ENCODE data around the gene FOXP1.

Gene FOXP1

DNA sequence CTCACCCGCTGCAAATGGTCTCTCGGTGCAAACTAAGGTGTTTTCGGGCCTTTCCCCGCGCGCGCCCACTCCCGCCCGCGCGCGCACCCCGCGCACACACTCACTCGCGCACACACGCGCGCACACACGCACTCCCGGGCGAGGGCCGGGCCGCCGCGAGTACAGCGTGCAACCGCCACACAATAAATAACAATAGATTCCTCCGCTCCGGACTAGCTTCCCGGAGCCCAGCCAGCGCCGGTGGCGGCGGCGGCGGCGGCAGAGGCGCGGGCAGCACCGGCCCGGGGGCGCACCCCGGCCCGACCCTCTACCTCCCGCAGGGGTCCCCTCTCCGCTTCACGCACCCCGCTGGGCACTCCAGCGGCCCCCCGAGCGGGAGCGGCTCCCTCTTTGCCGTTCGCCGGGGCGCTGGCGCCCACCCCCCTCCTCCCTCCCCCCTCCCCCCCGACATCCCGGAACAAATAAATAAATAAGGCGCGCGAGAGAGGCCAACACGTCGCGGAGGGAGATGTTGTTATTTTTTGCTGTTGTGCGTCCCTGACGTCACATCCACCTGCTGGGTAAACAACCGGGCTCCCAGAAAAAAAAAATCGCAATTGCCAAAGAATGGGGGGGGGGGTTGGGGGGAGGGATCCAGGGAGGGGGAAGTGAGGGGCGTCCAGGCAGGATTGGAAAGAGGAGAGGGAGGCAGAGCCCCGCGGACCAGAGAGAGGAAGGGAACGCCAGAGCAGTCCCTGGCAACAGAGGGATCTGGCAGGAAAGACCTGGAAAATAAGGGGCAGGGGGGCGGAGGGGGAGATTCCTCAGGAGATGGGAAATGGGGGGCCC lies at the start of gene FOXP1:
Gene FOXP1 (minus strand): TSS at position 163 of the 828 bp plus-strand sequence. CDS start 385,347 bp downstream, outside the sequence.
- peak; percentile 72 for DNase-seq

DNA sequence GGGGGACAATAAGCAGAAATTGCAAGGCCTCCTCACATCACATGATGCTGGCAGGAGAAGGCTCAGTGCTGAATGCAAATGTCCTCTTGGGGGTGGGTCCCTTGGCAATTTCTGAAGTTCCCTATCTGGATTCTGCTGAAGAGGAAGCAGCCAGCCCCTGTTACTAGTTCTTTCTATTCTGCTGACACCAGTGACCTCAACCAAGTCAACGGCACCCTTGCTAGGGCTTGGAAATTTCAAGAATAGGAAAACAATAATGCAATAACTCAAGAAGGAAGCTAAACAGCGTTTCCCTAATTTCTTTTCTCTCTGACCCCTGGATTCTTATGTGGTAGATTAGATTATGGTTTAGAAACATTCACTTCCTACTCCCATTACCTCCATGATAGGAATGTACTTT lies 46.2 kb upstream of the FOXP1 start:
- peak; percentile 77 for DNase-seq

DNA sequence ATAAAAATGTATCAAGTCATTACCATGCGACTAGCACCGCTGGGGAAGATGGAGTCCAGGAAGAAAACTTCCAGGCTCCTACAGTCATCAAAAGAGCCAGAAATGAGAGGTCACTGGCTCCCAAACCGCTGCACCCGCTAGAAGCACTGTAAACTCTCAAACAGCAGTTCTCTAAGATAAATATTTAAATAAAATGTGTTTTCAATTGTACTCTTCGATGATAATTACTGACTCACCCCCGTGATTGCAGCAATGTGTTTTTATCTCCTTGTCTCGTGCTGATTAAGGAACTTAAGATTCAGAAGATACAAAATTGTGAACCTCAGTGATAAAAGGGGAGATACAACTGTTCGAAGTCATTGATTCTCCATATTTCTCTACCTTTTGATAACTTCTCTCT lies 45.8 kb upstream of the FOXP1 start:
- no peak for DNase-seq

DNA sequence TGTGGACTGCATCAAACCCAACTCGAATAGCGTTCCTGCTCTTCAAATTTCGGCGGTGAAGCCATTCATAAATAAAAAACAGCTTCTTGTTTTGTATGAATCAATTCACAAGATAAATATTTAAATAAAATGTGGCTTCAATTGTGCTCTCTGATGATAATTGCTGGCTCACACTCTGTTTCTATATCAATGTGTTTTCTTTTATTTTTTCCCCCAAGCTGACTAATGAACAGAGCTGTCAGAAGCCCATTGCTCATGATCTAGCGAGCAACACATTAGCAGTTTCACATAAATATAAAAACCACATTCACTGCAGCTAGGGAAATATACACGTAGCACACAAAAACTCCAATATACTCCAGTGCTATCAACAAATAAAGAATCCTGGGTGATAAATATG lies 45.0 kb upstream of the FOXP1 start:
- no peak for DNase-seq

DNA sequence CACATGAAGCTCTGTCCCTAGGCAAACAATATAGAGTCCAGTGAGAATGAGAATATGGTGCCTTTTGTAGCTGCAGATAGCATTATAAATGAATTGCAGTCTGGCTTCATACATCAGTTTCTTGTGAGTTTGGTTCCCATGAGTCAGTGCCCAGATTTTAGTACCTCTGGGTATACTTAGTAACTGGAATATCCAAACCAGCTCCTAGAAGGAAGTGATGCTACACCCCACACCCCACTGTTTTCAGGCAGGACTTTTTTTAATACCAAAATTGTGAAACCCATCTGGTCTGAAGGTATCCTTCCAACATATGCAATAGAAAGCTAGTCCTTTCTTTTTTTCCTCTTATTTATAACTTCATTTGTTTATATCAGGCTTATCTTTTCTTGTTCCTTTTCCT lies 42.1 kb upstream of the FOXP1 start:
- DNase-seq, result no peak

DNA sequence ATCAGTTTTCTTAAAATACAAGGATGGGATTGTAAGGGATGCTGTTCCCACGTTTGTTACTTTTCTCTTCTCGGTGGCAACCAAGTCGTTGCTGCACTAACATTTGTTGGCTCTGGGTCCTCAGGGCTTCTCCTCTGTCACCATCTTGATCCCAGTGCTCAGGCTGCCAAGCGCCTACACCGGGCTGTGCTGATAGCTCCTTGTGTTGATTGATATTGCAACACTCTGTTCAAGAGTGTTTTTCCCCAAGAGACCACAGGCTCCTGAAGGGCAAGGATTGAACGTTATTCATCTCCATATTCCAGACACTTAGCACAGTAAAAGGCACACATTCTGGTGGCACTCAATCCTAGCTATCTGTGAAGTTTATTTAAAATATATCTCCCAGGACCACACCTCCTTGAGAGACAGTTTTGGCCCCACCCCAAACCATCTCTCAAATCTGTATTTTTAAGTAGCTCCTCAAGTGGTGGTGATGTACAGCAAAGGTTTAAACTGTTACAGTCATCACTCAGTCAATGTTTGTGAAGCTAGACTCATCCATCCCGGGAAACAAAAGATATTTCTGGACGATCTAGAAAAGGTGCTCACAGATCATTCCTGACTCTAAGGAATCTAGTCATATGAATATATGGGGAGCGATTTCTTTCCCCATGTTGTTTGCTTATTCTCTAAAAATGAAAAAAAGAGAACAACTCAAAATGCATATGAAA lies 38.5 kb upstream of the FOXP1 start:
- no peak for DNase-seq

DNA sequence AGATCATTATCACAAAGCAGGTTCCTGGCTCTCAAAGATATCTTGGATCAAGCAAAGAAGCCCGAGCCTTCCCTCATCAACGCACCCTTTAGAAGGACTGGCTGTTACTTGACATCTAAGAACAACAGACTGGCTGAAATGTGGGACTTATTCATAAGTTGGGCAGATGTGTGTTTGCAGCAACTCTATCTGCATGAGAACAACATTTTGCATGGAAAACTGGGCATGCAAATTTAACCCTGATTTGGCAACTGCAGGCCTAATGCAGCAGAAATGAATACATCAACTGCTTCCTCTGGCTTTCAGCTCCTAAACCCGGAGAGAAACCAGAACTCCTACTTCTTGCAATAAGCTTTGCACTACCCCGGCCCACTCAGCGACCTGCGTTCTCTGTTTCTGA lies 35.0 kb upstream of the FOXP1 start:
- DNase-seq, result no peak

DNA sequence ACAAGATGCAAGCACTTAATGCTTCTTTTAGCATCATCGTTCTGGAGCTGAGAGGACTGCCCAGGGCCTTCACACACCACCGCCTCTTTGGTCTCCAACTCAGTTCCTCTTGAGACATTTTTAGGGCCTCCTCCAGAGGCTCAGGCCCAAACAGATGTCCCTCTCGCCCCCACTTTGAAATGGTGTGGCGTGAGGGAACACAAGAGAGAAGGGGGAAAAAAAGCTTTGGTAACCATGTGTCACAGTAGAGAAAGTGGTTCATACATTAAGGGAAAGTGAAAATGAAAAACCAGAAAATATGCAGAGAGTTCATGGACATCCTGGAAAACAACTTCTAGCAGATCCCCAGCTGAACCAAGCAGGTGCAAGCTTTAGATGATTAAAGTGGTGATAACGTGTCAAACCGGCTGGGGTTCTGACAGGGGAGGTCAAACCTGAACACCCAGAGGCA lies 33.1 kb upstream of the FOXP1 start:
- DNase-seq, result no peak

DNA sequence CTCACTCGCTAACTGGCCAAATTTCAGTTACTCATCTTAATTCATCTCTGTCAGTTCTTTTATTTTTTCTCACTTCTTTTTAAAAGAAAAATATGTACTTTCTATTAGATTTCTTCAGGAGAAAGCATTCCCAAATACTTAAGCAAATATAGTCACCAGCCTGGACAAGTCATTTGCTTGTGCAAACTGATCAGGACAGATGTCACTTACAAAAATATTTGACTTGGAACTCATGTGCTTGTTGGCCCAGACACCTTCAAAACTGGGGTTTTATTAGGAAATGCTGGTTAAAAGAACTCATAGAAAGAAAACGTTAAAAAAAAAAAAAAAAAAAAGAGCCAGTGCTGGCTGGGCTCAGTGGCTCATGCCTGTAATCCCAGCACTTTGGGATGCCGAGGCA lies 31.3 kb upstream of the FOXP1 start:
- DNase-seq, result no peak

DNA sequence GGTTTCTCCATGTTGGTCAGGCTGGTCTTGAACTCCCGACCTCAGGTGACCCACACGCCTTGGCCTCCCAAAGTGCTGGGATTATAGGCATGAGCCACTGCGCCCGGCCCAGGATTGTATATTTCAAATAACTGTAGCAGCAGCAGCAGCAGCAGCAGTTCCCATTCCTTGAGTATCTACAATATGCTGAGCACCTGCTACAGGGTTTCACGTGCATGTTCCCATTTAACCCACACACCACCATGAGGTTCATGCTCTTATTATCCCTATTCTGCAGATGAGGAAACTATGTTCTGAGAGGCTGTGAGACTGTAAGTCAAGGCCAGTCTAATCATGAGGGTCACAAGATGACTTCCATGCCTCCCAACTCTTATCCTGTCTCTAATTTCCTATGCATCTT lies 30.9 kb upstream of the FOXP1 start:
- no peak for DNase-seq

DNA sequence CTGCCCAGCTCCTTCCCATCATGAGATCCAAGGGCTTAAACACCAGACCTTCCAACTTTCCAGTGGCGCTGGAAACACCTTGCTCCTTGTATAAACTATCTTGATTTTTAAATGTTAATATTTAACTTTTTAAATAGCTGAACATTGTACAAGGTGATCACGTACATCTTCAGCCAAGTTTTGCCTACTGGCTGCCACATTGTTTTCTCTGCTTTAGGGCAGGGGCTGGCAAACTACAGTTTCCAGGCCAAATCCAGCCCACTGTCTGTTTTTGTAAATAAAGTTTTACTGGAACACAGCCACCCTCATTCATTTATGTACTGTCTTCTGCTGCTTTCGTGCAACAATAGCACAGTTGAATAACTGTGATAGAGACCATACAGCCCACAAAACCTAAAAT lies 27.6 kb upstream of the FOXP1 start:
- no peak for DNase-seq

DNA sequence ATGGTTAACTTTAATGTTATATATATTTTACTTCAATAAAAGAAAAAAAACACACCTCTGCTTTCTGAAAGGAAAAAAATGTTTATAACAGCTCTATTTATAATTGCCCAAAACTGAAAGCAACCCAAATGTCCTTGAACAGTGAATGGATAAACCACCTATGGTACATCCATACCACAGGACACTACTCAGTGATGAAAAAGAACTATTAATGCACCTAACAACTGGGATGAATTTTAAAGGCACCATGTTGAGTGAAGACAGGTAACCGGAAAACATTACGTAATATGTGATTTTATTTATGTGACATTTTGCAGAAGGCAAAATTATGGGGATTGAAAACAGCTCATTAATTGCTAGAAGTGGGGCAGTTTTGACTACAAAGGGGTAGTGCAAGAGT lies 23.8 kb upstream of the FOXP1 start:
- no peak for DNase-seq

DNA sequence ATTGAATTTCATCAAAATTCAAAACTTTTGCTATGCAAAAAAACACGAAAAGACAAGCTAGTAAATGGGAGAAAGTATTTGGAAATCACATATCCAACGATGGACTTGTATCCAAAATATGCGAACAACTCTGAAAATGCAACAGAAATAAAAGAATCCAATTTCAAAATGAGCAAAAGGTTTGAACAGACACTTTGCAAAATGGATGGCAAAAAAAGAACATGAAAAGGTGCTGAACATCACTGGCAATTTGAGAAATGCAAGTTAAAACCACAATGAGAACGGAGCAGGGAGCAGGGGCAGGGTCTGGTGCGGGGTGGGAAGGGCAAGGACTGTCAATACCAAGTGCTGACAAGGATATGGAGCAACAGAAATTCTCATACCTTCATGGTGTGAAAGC lies 23.1 kb upstream of the FOXP1 start:
- no peak for DNase-seq

DNA sequence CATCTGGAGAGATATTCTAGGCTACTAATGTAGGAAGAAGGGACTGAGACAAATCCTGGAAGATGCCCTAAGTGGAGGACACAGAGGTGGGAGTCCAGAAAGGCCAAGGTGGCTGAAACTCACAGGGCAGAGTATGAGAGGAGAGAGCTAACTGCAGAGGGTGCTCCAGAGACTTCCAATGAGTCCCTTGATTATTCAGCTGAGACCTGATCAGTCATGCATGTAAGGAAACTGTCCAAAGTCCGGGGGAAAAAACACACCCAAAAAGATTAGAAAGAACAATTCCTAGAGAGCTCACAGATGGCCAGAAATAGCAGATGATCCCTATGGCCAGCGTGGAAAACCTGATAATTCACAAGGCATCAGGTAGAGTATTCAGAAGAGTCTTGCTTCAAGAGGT lies 18.7 kb upstream of the FOXP1 start:
- DNase-seq, result no peak

DNA sequence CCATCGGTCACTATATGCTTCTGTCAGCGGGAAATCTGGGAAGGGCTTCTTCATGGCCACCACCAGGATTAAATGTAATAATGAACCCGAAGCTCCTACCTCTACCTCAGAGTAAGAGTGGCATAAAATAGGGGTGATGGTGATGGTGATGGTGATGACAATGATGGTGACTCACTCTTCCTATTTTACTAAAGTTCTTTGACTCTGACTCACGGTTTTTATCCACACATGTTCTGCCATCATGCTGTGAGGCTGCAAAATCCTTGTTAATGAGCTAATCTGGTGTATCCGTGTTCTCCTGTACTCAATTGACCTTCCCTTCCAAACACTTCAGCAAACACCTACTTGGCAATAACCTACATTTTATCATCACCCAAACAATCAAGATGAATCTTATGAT lies 18.3 kb upstream of the FOXP1 start:
- DNase-seq, result no peak

DNA sequence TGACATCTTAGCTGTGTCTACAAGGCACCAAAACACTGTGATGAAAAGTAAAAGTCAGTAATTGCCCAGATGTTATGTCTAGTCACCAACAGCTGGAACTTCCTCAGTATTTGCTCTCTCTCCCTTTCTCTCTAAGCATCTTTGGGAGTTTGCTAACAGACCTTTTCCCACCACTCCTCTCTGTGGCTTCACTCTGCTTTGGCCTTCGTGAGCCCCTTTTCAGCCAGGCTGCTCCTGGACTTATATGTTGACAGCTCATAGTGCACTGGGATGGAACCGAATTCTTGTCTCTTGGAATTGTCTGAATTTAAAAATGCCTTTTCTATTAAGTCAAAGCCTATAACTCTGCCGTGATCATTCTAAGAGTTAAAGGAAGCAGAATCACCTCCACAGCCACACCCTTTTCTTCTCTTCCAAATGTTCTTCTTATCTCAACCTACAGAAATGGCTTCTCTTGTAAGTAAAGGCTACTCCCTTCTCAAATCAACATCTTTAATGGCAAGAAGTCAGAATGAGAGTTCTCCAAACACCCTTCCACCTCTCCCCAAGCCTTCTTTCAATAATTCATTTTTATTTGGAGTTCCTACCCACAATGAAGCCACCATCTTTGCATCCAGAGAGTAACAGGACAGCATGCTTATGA lies 17.2 kb upstream of the FOXP1 start:
- no peak for DNase-seq

DNA sequence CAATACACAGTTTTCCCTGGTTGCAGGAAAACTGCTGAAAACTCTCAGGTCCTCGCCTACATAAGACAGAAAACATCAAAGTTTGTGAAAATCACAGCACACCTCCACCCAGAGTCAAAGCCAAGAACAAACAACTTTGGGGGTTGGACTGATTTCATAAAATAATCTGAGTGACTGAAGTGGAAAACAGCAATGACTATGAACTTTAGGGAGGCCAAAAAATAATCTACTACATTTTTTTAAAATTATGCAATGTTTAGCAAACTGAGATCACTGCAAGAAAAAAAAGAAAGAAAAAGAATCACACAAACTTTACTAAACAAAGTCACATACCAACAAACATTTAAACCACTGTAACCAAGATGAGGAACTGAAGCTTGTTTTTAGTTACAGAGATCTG lies 15.9 kb upstream of the FOXP1 start:
- no peak for DNase-seq

DNA sequence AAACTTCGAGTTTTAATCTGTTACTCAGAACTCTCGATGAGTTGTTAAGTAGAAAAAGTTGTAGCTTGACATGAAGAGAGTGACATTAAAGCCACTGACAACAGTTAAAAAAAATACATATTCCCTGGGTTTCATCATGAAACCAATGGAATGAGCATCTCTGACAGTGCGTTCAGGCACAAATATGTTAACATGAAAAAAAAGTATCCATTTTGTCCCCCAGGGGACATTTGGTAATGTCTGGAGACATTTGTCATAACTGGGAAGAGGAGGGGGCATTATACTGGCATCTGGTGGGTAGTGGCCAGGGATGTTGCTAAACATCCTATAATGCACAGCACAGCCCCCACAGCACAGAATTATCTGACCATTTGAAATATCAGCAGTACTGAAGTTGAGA lies 14.8 kb upstream of the FOXP1 start:
- no peak for DNase-seq

DNA sequence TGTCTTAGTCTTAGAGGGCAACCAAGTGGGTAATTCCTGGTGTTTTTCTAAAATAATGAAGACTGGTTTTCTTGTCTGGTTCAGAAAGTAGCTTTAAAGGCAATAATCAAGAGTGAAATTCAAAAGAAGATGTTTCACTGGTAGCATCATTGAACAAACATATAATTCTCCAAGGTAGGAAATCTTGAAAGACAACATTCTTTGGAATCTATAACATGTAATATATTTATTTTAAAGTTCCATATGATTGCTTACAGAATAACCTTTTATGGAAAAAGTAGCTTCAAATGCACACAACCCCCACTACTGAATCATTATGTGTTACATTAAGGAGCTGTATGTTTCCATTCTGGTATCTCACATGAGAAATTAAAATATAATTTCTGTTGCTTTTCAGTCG lies 13.8 kb upstream of the FOXP1 start:
- no peak for DNase-seq

DNA sequence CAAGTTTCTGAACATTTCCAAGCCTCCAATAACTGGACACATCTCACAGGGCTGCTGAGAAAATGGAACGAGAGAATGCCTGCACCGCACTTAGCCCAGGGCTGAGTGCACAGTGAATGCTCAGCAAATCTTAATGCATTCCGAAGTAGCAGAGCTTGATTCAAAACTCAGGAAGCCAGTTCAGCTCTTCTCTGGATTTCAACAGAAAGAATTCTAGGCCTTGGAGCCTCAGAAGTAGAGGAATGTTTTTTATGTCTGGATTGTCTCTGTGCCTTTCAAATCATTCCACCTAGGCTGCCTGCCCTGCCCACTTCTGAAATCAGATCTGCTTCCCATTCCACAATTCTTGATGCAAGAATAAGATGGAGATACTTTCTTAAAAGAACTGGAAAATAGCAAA lies 9.6 kb upstream of the FOXP1 start:
- DNase-seq, result no peak

DNA sequence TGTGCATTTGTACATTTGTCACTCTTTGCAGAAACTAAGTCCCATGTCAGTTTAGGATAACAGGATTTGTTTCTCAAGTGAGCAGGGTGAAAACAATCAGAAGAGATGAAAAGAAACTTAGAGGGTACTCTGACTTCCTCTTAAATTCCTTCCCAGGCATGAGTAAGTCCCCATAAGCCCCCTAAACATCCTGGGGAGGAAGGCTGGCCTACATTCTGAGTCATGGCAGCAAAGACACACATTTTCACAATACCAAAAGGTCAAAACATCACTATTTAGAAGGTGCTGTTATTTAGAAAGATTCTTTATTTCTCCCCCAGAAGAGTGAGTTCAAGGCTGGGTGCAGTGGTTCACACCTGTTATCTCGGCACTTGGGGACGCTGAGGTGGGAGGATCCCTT lies 7.6 kb upstream of the FOXP1 start:
- DNase-seq, result peak; percentile 19

DNA sequence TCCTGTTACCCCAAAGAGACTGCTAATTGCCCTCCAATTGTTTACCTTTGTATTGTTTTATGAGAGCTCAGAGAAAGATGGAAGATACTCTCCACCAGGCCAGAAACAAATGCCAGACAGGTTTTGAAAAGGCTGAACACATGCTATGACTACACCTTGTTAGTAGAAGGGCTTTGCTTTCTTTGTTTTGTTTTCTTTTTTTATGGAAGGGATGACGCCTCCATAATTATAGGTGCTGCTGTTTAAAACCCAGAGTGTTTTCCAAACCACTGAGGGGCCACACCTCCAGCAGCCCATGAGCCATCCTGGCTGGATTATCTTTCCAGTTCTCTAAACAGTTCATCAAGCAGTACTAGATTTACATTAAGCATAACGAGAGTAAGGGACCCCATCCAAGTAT lies 5.6 kb upstream of the FOXP1 start:
- no peak for DNase-seq

DNA sequence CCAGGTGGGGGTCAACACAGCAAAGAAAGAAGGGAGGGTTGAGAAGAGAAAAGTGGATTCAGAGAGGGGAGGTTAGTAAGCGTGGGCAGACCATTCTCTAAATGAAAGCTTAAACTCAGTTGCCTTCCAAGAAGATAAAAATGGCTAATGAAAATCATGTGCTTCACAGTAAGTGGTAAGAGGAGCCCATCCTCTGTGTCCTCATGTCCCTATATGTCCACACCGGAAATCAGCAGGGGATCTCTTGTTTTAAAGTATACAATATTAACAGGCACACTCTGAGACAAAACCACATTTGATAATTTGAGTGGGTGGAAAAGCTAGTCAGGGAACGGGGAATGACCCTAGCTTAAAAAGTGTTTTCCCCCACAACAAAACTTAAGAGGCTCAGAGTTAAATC lies 4.4 kb upstream of the FOXP1 start:
- DNase-seq, result no peak

DNA sequence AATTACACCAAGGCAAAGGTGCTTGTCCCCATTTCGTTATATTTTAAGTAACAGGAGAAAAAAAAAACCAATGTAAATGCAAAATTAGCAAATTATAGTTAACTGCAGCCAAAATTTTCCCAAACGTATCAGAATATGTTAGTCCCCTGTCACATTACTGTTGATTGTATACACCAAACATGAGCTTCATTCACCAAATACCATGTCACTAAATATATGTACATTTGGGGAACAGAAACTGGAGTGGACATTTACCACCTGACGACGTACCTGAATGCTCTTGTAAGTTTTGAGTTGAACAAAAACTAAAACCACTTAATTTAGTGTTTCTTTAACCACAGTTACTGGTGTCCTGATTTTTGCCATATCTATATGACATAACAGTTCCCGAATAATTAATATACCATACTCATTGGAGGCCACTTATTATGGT lies 3.3 kb upstream of the FOXP1 start:
- no peak for DNase-seq
